T-helper 17 cell (primary cell): Measurements from ENCODE around the gene TYW1. TPM values are rescaled to one million over a fixed set of nuclear protein-coding genes. Genes with fewer than 3 reads are reported as not detected.
"Not testable (repeated sequence)": the region's sequence is repeated elsewhere in the genome, so short reads cannot be mapped to it uniquely, and the experiment has no call there.

Experiments used
- ATAC-seq: fragments of 150-1000 bp; cut with Tn5 transposase; 2 replicates; pipeline ENCODE4 v1.10.0; 2021; ENCODE audit warnings: mild to moderate bottlenecking, moderate library complexity
- DNase-seq, 3 donors: peaks; one replicate each; pipeline versions ENCODE4 v3.0.0 to v3.0.0-alpha.2; 2020 to 2021
- H3K9me3 ChIP-seq: one replicate; pipeline ENCODE4 v1.7.0; 2013; ENCODE audit warnings: low read length, mild to moderate bottlenecking; ENCODE audit not compliant: control insufficient read depth, poor library complexity, severe bottlenecking
- H3K27ac Mint-ChIP-seq: one replicate; pipeline ENCODE4 v1.8.0; 2022; ENCODE audit warnings: mild to moderate bottlenecking, moderate library complexity, mixed read lengths
- H3K27me3 Mint-ChIP-seq: one replicate; pipeline ENCODE4 v1.8.0; 2022; ENCODE audit warnings: mixed read lengths
- H3K36me3 Mint-ChIP-seq: one replicate; pipeline ENCODE4 v1.8.0; 2022; ENCODE audit warnings: low read depth, mixed read lengths
- H3K4me1 Mint-ChIP-seq: one replicate; pipeline ENCODE4 v1.8.0; 2022; ENCODE audit warnings: mild to moderate bottlenecking, mixed read lengths
- H3K4me3 Mint-ChIP-seq: one replicate; pipeline ENCODE4 v1.8.0; 2022; ENCODE audit warnings: mild to moderate bottlenecking, moderate library complexity, mixed read lengths
- total RNA-seq, 4 donors: library from RNA in 2 of 4; stranded (reverse) in 2 of 4; gene quantifications; one replicate each; pipeline ENCODE4 v1.2.3 and lab custom pipeline; 2022 to 2026

The TYW1 gene
- total RNA-seq, 2 donors from 2014 or later, result 21.4 to 23.0 TPM

DNA sequence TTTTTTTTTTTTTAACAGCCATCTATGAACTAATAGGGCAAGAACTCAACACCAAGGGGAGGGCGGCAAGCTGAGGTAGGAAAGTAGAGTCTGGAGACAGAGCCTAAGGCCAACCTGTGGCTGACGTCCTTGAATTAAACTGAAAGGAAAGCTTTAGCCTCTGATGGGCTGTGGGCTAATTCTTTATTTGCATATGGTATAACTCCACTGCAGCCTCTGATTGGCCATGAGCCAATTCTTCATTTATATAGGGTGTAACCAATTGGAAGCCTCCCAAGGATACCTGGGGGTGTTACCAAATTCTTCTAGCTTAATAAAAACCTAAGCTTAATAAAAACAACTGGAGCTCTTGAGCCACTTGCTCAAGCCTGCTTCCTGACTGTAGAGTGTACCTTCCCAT lies 10.3 kb downstream of the TYW1 start:
- Mint-ChIP-seq H3K4me3 (no peak overlapping the region), H3K4me1 (peaks cover 5% of the 10 kb centered on the region), H3K36me3 (no peaks in the 10 kb centered on the region), H3K27ac (no peak overlapping the region), H3K27me3 (no peaks in the 10 kb centered on the region)
- no peak for ATAC-seq
- no peaks in the 10 kb centered on the region for H3K9me3 ChIP-seq
- no peak for DNase-seq

DNA sequence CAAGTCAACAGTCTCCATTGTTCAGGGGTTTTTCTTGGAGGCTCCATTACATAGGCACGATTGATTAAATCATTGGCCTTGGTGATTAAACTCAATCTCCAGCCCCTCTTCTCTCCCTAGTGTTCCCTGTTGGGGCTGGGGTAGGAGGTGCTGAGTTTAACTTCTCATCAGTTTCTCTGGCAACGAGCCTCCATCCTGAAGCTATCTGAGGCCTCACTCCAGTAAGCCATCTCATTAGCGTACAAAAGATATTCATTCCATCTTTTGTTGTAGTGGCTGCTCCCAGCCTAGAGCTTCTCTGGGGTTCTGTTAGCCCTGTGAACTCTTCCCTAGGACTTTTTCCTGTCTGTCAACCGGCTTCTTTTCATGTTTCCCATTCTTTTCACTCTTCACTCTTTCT lies 11.6 kb downstream of the TYW1 start:
- Mint-ChIP-seq H3K27me3 (no peaks in the 10 kb centered on the region), H3K4me1 (peaks cover 5% of the 10 kb centered on the region), H3K27ac (no peak overlapping the region), H3K36me3 (no peaks in the 10 kb centered on the region), H3K4me3 (no peak overlapping the region)
- H3K9me3 ChIP-seq, result no peaks in the 10 kb centered on the region
- no peak for DNase-seq
- ATAC-seq, result no peak

DNA sequence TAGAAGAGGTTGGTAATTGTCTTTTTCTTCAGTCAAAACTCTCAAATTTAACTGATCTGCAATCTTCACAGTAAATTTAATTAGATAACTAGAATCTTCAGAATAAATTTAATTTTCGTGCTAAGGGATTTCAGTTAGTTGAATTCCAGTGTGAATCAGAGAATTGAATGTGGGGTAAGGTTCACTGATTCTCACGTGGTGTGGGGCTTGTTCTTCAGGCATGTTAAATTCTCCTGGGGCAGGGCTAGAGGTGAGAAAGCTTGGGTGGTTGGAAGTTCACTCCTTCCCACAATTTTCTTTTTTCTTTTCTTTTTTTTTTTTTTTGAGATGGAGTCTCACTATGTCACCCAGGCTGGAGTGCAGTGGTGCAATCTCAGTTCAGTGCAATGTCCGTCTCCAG lies 13.0 kb downstream of the TYW1 start:
- not testable (repeated sequence) for H3K27me3 Mint-ChIP-seq, H3K4me3 Mint-ChIP-seq, H3K4me1 Mint-ChIP-seq, DNase-seq, H3K27ac Mint-ChIP-seq, H3K9me3 ChIP-seq, ATAC-seq, H3K36me3 Mint-ChIP-seq

DNA sequence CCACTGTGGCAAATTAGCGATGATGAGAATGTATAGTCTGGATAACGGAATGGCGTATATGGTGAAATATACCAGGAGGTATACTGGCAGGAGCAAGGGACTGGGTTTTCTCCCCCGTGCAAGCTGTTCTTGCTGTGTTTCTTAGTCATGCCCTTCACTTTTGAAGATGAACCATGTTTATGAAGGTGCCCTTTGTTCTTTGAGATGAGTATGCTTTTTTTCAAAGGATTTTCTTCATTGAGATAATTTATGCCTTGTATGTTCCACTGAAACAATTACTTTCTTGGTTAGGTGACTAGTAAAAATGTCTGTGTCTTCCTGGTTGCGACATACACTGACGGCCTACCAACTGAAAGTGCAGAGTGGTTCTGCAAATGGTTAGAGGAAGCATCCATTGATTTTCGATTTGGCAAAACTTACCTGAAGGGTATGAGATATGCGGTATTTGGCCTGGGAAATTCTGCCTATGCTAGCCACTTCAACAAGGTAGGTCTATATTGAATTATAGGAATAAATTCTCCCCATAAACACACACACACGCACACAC lies 17.5 kb downstream of the TYW1 start:
- not testable (repeated sequence) for H3K27ac Mint-ChIP-seq, H3K27me3 Mint-ChIP-seq, H3K36me3 Mint-ChIP-seq, H3K9me3 ChIP-seq, ATAC-seq, DNase-seq, H3K4me1 Mint-ChIP-seq, H3K4me3 Mint-ChIP-seq

DNA sequence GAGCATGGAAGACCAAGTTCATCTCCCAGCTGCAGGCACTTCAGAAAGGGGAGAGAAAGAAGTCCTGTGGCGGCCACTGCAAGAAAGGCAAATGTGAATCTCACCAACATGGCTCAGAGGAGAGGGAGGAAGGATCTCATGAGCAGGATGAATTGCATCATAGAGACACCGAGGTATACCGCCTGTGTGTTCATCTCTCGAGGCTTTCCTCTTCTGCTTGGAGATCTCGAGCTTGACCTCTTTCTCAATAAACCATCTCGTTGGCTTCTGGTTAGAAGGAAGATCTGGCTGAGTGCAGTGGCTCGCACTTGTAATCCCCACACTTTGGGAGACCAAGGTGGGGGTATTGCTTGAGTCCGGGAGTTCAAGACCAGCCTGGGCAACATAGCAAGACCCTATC lies 21.3 kb downstream of the TYW1 start:
- not testable (repeated sequence) for ATAC-seq, H3K36me3 Mint-ChIP-seq, H3K27ac Mint-ChIP-seq

DNA sequence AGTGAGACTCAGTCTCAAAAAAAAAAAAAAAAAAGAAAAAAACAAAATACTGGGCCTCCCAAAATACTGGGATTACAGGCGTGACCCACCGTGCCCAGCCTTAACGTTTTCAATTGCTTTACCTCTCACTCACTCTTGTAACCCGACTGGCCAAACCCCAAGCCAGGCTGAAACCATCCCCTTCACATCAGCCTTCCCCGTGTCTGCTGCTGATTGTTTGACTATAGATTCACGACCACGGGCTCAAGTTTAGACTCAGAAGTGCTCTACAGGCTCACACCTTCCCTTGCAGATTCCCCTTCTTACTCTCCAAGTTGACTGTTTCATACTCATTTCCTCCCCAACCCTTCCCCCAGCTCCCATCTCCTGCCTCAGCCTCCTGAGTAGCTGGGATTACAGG lies 22.3 kb downstream of the TYW1 start:
- Mint-ChIP-seq H3K4me1 (no peaks in the 10 kb centered on the region), H3K27me3 (no peaks in the 10 kb centered on the region), H3K27ac (no peak overlapping the region), H3K4me3 (no peak overlapping the region), H3K36me3 (peaks cover 7% of the 10 kb centered on the region)
- no peaks in the 10 kb centered on the region for H3K9me3 ChIP-seq
- no peak for ATAC-seq
- DNase-seq, result no peak

More for the DNA sequence above, 21.3 kb downstream of the TYW1 start:
- H3K9me3 ChIP-seq, H3K27me3 Mint-ChIP-seq, H3K4me1 Mint-ChIP-seq, H3K4me3 Mint-ChIP-seq, DNase-seq: not testable (repeated sequence)

DNA sequence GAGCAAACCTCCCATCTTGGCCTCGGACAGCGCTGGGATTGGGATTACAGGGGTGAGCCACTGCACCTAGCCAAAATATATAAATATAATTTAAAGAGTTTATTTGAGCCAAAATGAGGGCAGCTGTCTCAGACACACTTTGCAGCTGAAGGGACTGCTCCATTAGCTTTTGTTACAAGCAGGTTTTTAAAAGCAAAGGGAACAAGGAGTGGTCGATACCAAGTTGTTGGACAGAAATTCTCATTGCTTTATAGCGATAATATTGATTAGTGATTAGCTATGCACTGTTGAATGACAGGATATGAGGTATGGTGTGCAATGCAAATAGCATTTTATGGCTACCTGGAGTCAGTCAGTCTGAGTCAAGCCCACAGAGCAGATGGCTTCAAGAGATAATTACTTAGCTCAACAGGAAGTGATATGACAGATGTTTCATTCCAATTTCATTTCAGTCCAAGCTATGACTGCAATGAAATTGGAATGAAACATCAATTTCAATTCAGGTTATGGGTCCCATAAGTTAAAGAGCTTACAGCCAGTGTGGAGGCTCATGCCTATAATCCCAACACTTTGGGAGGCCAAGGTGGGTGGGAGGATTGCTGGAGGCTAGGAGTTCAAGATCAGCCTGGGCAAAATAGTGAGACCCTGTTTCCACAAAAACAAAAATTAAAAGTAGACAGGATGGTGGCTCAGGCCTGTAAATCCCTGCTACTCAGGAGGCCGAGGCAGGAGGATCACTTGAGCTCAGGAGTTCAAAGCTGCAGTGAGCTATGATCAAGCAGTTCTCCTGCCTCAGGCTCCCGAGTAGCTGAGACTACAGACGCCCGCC lies 23.1 kb downstream of the TYW1 start:
- Mint-ChIP-seq H3K36me3 (peaks cover 7% of the 10 kb centered on the region), H3K4me1 (no peaks in the 10 kb centered on the region), H3K4me3 (no peak overlapping the region), H3K27ac (no peak overlapping the region), H3K27me3 (no peaks in the 10 kb centered on the region)
- no peaks in the 10 kb centered on the region for H3K9me3 ChIP-seq
- DNase-seq (no peak), ATAC-seq (no peak)

DNA sequence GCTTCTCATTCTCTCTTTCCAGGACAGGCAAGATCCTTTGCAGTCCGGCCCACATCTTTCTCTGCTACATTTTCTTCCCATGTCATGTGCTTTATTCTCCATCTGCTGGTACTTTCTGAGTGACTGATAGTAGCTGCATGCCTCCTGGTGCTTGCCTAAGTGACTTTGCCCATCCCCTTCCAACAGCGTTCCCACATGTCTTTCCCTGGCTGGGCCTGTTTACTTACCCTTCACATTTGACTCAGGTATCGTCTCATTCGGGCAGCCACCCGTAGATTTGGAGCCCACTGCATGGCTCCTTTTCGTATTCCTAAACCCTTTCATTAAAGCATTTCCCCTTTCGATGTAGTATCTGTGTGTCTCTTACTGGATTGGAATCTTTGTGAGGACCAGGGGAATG lies 24.6 kb downstream of the TYW1 start:
- H3K9me3 ChIP-seq, result no peaks in the 10 kb centered on the region
- ATAC-seq (no peak), DNase-seq (no peak)
- H3K27me3 Mint-ChIP-seq, result no peaks in the 10 kb centered on the region
- H3K27ac Mint-ChIP-seq, result no peak overlapping the region
- H3K4me1 Mint-ChIP-seq, result no peaks in the 10 kb centered on the region
- H3K36me3 Mint-ChIP-seq, result peaks cover 7% of the 10 kb centered on the region
- no peak overlapping the region for H3K4me3 Mint-ChIP-seq

DNA sequence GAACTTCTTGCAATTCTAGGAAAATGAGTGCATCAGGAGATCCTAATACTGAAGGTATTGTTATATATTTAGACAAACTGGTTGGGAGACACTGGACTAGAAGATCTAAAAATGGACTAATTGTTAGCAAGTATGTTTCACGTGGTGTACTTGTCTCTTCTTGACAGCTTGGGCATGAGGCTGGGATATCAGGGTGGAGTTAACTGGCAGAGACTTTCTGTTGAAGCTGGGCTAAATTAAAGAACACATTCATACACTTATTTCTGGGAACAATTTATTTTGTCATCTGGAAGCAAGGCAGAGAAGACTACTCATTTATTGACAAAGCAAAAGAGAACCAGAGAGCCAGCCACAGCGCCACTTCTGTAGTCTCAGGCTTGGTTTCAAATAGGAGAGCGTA lies 25.9 kb downstream of the TYW1 start:
- DNase-seq, result no peak
- H3K9me3 ChIP-seq, result no peaks in the 10 kb centered on the region
- Mint-ChIP-seq H3K4me1 (no peaks in the 10 kb centered on the region), H3K36me3 (peaks cover 7% of the 10 kb centered on the region), H3K27me3 (no peaks in the 10 kb centered on the region), H3K4me3 (no peak overlapping the region), H3K27ac (no peak overlapping the region)
- ATAC-seq, result no peak

DNA sequence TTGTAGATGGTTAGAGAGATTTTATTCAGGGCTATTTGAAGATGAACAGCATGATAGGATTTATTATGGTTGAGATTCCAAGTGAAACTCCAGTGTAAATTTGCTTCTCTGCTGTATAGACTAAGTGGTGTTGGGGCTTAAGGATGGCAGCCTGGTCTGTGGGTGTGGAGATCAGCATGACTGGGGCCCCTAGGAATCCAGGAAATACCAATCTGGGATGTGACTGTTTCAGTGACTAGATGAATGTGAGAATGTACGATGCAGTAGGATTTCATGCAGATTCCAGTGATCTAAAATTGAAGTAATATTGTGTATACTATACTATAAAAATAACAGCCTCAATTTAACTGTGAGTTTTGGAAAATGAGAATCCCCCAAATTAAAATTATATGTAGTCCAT lies 28.8 kb downstream of the TYW1 start:
- not testable (repeated sequence) for H3K4me1 Mint-ChIP-seq, ATAC-seq, DNase-seq, H3K36me3 Mint-ChIP-seq, H3K27ac Mint-ChIP-seq, H3K4me3 Mint-ChIP-seq, H3K27me3 Mint-ChIP-seq, H3K9me3 ChIP-seq

DNA sequence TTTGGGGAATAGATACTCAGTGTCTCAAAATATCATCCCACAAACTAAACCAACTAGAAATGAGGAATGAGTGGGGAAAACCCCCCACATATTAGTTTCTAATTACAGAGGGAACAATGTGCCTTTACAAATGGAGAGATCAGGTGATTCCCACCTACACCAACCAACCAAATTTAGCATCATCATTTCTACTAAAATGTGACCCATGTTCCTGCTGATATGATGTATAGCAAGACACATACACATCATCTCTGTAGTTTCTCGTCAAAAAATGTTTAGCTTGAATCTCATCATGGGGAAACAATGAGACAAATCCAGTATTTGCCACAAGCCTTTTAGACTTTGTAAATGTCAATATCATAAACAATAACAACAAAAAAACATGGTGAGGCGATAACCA lies 35.1 kb downstream of the TYW1 start:
- H3K27ac Mint-ChIP-seq, H3K9me3 ChIP-seq, H3K27me3 Mint-ChIP-seq, ATAC-seq, H3K4me3 Mint-ChIP-seq, DNase-seq, H3K4me1 Mint-ChIP-seq, H3K36me3 Mint-ChIP-seq: not testable (repeated sequence)

DNA sequence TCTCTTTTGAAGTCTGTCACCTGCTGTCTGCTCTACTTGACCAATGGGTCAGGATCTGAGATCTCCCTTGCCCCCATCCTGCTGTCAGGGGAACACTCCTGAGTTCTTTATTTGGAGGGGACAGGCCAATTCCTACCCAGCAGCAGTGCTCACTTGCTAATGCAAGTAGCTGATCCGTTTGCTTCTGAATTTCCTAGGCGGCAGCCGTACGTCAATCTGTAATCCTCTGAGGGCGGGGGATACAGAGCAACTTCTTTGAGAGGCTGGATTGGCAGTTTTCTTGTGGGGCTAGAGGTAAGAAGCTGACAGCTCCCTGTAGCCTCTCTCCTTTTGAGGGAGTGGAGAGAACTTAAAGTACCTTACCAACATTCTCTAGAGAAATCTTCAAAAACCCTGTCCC lies 36.6 kb downstream of the TYW1 start:
- H3K36me3 Mint-ChIP-seq, result peaks cover 3% of the 10 kb centered on the region

DNA sequence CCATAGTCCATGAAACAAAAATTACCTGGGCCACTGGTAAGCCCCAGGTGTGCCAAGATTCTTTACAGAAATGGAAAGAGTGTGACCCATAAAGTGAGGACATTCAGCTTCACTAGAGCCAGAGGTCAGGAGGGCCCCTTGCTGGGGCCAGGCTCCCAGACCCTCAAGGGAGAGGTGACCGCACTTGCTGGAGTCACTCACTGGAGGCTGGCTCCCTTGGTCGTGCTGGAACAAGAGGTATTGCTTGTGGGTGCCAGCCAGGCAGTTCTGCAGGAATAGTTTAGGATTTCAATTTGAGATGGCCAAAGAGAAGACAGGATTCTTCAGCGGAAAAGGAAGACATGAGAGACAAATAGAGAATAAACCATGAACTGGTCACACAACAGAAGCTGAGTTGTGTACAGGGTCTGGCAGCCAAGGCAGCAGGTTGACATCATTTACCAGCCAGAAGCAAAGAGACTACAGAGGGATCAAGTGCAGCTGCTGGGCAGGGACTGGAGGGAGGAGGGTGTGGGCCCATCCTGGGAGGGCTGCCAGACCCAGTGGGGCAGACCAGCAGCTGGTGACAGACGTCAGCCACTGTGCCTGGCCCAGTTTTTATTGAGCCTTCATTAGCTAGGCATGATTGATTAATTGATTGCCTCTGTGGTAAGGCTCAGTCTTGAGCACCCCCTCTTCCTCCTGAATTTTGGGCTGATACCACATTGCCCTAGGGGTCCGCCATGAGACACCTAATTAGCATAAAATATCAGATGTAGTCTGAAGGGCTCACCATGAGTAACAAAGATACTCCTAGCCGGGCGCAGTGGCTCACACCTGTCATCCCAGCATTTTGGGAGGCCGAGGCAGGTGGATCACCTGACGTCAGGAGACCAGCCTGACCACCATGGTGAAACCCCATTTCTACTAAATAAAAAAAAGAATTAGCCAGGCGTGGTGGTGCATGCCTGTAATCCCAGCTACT lies 40.1 kb downstream of the TYW1 start:
- not testable (repeated sequence) for ATAC-seq, H3K27me3 Mint-ChIP-seq, H3K27ac Mint-ChIP-seq, H3K36me3 Mint-ChIP-seq, DNase-seq, H3K9me3 ChIP-seq, H3K4me3 Mint-ChIP-seq, H3K4me1 Mint-ChIP-seq

More for the DNA sequence above, 36.6 kb downstream of the TYW1 start:
- DNase-seq (no peak), ATAC-seq (no peak)
- Mint-ChIP-seq H3K27me3 (no peaks in the 10 kb centered on the region), H3K4me3 (no peak overlapping the region), H3K4me1 (no peaks in the 10 kb centered on the region), H3K27ac (no peak overlapping the region)
- H3K9me3 ChIP-seq, result no peaks in the 10 kb centered on the region
